Measurements from ENCODE around the gene FNDC3B.

FNDC3B gene

DNA sequence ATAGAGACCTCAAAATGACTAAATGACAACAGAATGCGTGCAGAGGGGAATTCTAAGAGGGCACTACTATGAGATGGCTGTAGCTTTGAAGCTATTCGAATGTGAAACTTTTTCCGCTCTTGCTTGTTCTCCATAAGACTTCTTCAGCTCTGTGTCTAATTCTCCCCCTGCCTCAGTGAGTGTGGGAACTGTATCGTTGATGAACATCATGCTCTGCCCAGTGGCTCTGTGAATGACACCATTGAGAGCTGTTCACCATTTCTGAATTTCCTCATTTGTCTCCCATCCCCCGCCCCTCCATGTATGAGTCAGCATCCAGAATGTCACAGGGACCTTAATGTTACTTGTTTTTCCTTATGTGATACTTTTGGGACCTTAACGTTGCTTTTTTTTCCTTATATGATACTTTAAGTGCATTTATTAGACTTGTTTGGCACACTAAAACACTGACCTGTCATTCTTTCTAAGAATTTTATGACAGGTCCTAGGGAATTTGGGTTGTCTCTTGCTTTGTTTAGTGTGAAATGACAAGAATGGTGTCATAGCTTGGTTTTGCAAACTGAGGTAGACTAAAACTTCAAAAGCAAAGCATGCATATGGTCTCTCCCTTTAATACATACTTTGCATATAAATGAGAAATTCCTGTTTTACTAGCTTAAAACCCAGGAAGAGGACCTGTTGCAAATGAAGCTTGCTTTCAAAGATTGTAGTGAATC, 99.6 kb downstream of the FNDC3B start:
- ATAC-seq (replicated peaks): peak; percentile 43
- peak overlapping the region; percentile 33 to 47 for H3K27ac Mint-ChIP-seq
- peaks cover 44 to 54% of the 10 kb centered on the region in 2 donors for H3K4me1 Mint-ChIP-seq (ENCODE audit: low read depth in 2 of 2)
- H3K27me3 Mint-ChIP-seq: no peaks in the 10 kb centered on the region
- peak overlapping the region; percentile 56 to 57 for H3K4me3 Mint-ChIP-seq
- DNase-seq: no peak
- peaks cover 2% of the 10 kb centered on the region for H3K36me3 Mint-ChIP-seq (ENCODE audit: insufficient read depth)
- no peaks in the 10 kb centered on the region for H3K9me3 Mint-ChIP-seq

DNA sequence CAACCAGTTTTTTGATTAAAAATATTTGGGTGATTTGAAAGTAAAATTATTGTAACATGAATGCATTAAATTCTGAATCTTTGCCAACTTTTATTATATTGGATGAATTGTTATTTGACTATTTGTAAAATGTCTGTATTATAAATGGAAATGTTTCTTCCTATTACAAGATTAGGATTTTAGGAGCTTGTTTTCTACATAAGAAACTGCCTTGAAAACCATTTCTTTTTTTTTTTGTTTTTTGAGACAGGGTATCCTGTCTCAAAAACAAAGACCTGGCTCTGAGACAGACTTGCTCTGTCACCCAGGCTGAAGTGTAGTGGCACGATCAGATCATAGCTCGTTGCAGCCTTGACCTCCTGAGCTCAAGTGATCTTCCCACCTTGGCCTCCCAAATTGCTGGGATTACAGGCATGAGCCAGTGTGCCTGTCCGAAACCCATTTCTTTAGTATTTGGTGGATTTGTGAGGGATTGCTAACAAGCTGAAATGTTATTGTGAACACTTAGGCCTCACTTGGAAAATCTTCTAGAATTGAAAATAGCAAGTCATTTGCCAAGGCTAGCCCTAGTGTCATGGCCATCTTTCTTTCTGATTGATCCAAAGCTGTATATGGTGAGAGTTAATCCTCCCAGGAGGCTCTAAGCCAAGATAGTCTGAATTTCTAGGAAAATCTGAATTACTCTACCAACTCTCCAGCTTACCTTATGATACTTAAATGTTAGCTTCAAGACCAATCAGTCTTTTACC, 100.3 kb downstream of the FNDC3B start:
- Mint-ChIP-seq H3K36me3 (ENCODE audit: insufficient read depth) (peaks cover 2% of the 10 kb centered on the region), H3K27me3 (no peaks in the 10 kb centered on the region), H3K4me1 (ENCODE audit: low read depth in 2 of 2) (peaks cover 44 to 52% of the 10 kb centered on the region in 2 donors), H3K4me3 (no peak overlapping the region), H3K27ac (no peak overlapping the region), H3K9me3 (no peaks in the 10 kb centered on the region)
- DNase-seq: no peak
- ATAC-seq (replicated peaks): no peak

DNA sequence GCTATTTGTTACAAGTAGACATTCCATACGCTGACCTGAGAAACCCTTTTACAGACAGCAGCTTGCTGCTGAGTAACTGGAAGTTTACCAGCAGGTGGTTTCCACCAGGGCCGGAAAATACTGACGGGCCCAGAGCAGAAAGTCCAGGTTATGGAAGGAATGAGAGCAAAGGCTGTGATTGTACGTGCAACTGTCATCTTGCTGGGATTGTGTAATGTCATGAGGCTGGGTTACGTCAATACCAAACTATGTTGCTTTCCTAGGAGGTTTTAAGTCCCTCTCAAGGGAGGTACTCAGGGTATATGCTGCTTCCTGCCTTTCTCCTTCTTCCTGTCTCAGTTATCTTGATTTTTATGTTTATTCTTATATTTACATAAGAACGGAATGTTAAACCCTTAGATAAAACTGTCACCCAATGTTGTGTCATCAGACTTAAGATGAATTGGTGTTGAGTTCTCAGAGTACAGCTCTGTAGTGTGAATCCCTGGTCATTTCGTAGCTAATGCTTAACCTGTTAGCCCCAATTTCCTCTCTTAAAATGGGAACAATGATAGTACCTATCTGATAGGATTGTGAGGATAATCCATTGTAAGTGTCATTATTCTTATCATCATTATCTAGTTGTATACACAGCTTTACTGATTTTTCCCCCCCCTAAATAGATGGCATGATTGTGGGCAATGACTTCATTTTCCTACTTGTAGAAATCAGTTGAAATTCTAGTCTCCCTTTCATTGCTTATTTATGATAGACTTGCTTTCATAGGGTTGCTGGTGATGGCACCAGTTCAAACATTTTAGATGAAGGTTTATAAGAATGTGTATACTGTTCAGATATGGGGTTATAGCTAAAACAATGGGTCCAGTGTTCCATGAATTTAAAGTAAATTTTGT, 101.4 kb downstream of the FNDC3B start:
- Mint-ChIP-seq H3K4me1 (ENCODE audit: low read depth in 2 of 2) (peaks cover 40 to 50% of the 10 kb centered on the region in 2 donors), H3K27me3 (no peaks in the 10 kb centered on the region), H3K36me3 (ENCODE audit: insufficient read depth) (peaks cover 3% of the 10 kb centered on the region), H3K4me3 (no peak overlapping the region), H3K27ac (no peak overlapping the region), H3K9me3 (no peaks in the 10 kb centered on the region)
- ATAC-seq (replicated peaks): no peak
- DNase-seq: no peak

DNA sequence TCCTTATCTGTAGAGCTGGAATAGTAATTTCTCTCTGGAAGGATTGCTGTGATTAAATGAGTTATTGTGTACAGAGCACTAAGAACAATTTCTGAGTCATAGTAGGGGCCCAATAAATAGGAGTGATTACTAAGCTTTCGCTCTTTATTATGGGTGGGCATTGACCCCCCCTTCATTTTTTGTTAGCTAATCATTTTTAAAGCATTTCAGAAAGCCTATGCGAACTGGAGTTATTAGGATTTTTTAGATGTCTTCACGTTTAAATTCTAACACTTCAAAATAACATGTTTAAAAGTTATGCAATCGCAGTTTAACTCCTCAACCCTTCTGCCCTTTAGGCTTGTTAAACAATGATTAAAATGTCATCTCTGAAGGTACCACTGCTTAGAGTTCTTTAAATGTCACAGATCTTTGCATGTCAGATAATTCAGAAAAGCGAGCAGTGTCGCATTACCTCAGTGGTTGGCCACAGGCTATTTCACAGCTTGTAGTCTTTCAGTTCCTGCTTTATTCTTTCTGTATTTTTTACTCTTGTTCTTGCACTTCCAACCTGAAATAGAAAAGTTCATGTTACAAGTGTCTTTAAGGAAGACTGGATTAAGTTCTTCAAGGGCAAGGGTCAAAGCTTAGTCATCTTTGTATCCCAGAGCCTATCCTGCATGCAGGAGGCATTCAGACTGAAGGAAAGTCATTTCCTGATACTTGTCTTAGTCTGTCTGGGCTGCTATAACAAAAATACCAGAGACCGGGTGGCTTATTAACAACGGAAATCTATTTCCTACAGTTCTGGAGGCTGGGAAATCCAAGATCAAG, 102.9 kb downstream of the FNDC3B start:
- Mint-ChIP-seq H3K36me3 (ENCODE audit: insufficient read depth) (peaks cover 5% of the 10 kb centered on the region), H3K9me3 (no peaks in the 10 kb centered on the region), H3K27me3 (no peaks in the 10 kb centered on the region), H3K4me1 (ENCODE audit: low read depth in 2 of 2) (peaks cover 37 to 49% of the 10 kb centered on the region in 2 donors), H3K27ac (peak overlapping the region in 1 of 2 donors; percentile 15), H3K4me3 (peak overlapping the region in 1 of 2 donors; percentile 42)
- DNase-seq (no peak), ATAC-seq (replicated peaks) (peak; percentile 56)

DNA sequence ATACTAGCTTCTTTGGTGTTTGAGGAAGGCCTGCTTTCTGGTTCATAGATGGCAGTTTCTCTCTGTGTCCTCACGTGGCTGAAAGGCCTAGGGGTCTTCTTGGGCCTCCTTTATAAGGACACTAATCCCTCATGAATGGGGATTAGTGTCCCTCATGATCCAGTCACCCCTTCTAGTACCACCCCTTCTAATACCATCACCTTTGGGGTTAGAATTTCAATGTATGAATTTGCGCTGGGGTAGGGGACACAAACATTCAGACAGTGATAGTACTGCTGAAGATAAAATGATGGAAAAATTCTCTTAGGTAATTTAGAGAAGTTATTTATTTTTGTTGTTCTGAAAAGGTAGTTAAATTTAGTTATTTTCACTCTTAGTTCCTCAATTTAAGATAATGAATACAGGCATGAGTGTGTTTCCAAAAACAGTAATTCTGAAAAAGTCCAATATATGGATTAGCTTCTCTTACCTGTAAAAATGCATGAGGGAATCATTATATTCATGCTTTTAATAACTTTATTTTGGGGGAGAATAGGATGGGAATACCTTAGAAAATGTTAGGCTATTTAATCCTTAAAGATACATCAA, 103.6 kb downstream of the FNDC3B start:
- Mint-ChIP-seq H3K9me3 (no peaks in the 10 kb centered on the region), H3K4me3 (no peak overlapping the region), H3K36me3 (ENCODE audit: insufficient read depth) (peaks cover 8% of the 10 kb centered on the region), H3K27ac (peak overlapping the region in 1 of 2 donors; percentile 15), H3K4me1 (ENCODE audit: low read depth in 2 of 2) (peaks cover 36 to 45% of the 10 kb centered on the region in 2 donors), H3K27me3 (no peaks in the 10 kb centered on the region)
- DNase-seq (no peak), ATAC-seq (replicated peaks) (no peak)

DNA sequence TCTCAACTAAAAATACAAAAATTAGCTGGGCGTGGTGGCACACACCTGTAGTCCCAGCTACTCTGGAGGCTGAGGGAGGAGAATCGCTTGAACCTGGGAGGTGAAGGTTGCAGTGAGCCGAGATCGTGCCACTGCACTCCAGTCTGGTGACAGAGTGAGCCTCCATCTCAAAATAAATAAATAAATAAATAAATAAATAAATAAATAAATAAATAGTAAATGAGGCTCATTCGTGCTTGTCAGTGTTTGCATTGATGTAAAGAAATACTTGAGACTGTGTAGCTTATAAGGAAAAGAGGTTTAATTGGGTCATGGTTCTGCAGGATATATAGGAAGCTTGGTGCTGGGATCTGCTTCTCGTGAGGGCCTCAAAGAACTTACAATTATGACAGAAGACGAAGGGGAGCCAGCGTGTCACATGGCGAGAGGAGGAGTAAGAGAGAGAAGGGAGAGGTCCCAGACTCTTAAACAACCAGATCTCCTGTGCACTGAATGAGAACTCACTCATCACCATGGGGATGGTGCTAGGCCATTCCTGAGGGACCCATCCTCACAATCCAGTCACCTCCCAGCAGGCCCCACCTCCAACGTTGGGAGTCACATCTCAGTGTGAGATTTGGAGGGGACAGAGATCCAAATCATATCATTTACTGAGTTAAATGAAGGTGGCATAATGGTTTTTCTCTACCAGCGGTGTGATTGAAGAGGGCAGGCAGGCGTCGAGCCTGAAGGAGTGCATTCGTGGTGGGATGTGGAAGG, 104.5 kb downstream of the FNDC3B start:
- no peak overlapping the region for H3K4me3 Mint-ChIP-seq
- no peak for ATAC-seq (replicated peaks)
- peak overlapping the region in 1 of 2 donors; percentile 30 for H3K27ac Mint-ChIP-seq
- no peaks in the 10 kb centered on the region for H3K27me3 Mint-ChIP-seq
- peaks cover 8% of the 10 kb centered on the region for H3K36me3 Mint-ChIP-seq (ENCODE audit: insufficient read depth)
- peaks cover 29 to 38% of the 10 kb centered on the region in 2 donors for H3K4me1 Mint-ChIP-seq (ENCODE audit: low read depth in 2 of 2)
- H3K9me3 Mint-ChIP-seq: no peaks in the 10 kb centered on the region
- no peak for DNase-seq

DNA sequence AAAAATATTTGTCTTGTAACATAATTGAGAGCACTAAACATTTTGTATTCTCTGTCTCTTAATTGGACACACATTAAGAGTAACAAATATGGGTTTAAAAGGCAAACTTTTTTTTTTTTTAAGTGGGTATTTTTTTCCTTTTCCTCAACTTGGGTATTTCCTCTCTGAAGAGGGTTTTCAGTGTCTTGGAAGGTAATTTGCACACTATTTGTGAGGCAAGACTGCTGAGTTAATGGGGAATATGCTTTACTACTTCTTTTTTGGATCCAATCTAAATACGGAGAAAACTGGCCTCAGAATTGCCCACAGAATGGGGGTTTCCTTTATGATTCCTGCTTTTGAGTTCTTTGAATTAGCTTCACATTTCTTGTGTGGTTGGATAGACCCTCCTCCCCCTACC, 105.2 kb downstream of the FNDC3B start:
- Mint-ChIP-seq H3K36me3 (ENCODE audit: insufficient read depth) (peaks cover 8% of the 10 kb centered on the region), H3K4me1 (ENCODE audit: low read depth in 2 of 2) (peaks cover 26 to 38% of the 10 kb centered on the region in 2 donors), H3K4me3 (no peak overlapping the region), H3K27ac (peak overlapping the region in 1 of 2 donors; percentile 82), H3K27me3 (no peaks in the 10 kb centered on the region), H3K9me3 (no peaks in the 10 kb centered on the region)
- DNase-seq (no peak), ATAC-seq (replicated peaks) (no peak)

DNA sequence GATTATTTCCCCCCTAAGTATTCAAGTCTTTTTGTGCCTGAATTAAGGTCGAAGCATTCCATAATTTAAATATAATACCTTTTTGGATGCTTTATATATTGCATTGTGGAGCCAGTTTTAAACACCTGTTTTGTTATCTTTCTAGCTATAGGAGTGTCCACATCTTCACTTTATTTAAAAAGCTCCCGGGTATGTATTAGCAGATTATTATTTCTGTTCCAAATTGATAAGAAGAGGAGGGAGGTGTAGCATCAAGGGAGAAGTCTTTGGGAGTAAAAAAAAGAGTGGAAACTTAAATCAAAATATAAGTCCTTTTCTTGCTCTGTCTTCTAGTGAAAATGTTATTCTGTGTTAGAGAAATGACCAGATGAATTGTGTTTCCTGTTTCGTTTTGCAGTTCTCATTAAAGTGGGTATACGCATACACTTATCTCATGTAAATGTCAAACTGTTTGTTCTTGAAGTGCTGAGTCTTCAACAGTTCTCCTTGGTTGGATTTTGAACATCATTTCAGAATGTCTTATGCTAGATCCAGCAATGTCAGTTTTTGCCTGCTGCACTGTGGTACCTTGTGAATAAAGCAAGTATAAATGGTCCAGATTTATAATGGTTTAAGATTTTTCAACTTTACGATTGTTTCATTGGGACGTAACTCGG, 105.8 kb downstream of the FNDC3B start:
- H3K27ac Mint-ChIP-seq: peak overlapping the region; percentile 29 to 82

DNA sequence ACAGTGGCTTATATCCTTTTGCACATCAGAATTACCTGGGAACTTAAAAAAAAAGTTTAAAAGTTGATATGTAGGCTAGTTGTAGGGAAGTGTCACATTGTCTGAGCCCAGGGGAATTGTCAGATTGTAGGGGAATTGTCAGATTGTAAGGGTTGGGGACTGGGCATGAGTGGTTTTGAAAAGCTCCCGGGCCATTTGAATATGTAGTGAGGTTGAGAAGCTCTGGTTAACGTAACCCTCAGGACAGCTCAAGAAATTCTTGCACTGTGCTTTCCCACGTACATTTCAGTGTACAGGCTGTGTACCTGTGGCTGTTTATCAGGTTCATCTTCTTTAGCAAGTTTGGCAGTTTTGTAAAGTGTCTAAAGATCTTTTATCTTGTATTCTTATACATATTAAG, 107.0 kb downstream of the FNDC3B start:
- H3K4me1 Mint-ChIP-seq (ENCODE audit: low read depth in 2 of 2): peaks cover 24 to 43% of the 10 kb centered on the region in 2 donors
- H3K36me3 Mint-ChIP-seq (ENCODE audit: insufficient read depth): peaks cover 6% of the 10 kb centered on the region
- H3K9me3 Mint-ChIP-seq: no peaks in the 10 kb centered on the region
- ATAC-seq (replicated peaks) (no peak), DNase-seq (no peak)
- H3K27ac Mint-ChIP-seq: peak overlapping the region in 1 of 2 donors; percentile 77
- no peaks in the 10 kb centered on the region for H3K27me3 Mint-ChIP-seq
- peak overlapping the region in 1 of 2 donors; percentile 1 for H3K4me3 Mint-ChIP-seq

More for the DNA sequence above, 105.8 kb downstream of the FNDC3B start:
- H3K36me3 Mint-ChIP-seq (ENCODE audit: insufficient read depth): peaks cover 8% of the 10 kb centered on the region
- H3K27me3 Mint-ChIP-seq: no peaks in the 10 kb centered on the region
- H3K4me3 Mint-ChIP-seq: peak overlapping the region; percentile 21 to 47
- H3K9me3 Mint-ChIP-seq: no peaks in the 10 kb centered on the region
- DNase-seq (no peak), ATAC-seq (replicated peaks) (no peak)
- peaks cover 25 to 38% of the 10 kb centered on the region in 2 donors for H3K4me1 Mint-ChIP-seq (ENCODE audit: low read depth in 2 of 2)

DNA sequence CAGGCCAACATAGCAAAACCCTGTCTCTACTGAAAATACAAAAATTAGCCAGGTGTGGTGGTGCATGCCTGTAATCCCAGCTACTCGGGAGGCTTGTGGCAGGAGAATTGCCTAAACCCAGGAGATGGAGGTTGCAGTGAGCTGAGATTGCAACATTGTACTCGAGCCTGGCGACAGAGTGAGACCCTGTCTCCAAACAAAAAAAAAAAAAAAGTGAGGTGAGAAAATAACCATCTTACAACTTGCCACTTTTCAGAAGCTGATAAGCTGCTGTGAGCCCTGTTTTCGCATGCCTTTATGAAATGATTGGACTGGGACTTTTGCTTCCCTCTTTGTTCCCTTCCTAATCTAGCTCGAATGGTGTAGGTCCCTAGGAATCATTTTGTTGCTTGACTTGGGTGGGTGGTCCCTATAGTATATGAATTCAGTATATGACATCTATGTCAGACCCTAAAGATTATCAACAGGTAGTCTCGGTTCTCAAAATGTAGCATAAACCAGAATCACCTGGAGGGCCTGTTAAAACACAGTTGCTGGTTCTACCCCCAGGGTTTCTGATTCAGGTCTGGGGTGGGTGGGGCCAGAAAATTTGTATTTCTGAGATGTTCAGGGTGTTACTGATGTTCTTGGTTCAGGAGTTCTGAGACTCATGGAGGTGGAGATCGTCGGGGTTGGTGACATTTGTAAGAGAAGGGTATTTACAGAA, 107.9 kb downstream of the FNDC3B start:
- H3K4me3 Mint-ChIP-seq: peak overlapping the region in 1 of 2 donors; percentile 1
- DNase-seq (no peak), ATAC-seq (replicated peaks) (no peak)
- no peaks in the 10 kb centered on the region for H3K9me3 Mint-ChIP-seq
- H3K4me1 Mint-ChIP-seq (ENCODE audit: low read depth in 2 of 2): peaks cover 23 to 41% of the 10 kb centered on the region in 2 donors
- no peaks in the 10 kb centered on the region for H3K27me3 Mint-ChIP-seq
- peak overlapping the region; percentile 5 to 77 for H3K27ac Mint-ChIP-seq
- H3K36me3 Mint-ChIP-seq (ENCODE audit: insufficient read depth): peaks cover 6% of the 10 kb centered on the region

DNA sequence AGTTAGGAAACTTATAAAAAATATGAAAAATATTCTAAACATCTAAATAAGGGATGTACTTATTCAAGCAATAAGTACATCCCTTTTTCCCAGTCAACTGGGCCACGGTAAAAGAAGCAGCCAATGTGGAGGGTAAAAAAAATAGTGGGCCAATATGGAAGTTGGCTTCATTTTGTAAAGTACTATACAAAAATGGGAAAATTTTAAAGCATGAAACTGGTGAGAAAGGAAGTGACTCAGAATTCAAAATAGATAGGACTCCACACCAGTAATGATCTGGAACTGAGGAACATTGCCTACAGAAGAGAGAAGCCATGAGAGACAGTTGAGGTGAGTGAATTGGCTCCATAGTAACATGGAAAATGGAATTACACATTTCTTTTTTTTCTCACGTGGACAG, 108.9 kb downstream of the FNDC3B start:
- no peak for DNase-seq
- Mint-ChIP-seq H3K4me3 (no peak overlapping the region), H3K27me3 (no peaks in the 10 kb centered on the region), H3K36me3 (ENCODE audit: insufficient read depth) (peaks cover 6% of the 10 kb centered on the region), H3K27ac (no peak overlapping the region), H3K4me1 (ENCODE audit: low read depth in 2 of 2) (peaks cover 27 to 46% of the 10 kb centered on the region in 2 donors), H3K9me3 (no peaks in the 10 kb centered on the region)
- ATAC-seq (replicated peaks): no peak
